ENCODE results near the gene RSPH9.

GRCh38 chr6:43648248-43648647 lies 3.4 kb downstream of the RSPH9 start:
- TF ChIP-seq CTCF (conservative IDR thresholded peaks at IDR 0.05; ENCODE audit: low read depth in 2 of 2) = no peak
- TF ChIP-seq EZH2 (IDR thresholded peaks at IDR 0.05; ENCODE audit: low read depth, unreplicated experiment) = no peak
- TF ChIP-seq REST (IDR thresholded peaks at IDR 0.05; ENCODE audit: unreplicated experiment) = no peak
- TF ChIP-seq ZNF331 (CRISPR knock-in tag; IDR thresholded peaks at IDR 0.05; ENCODE audit: low read depth) = no peak
- no peak for TF ChIP-seq NANOG (IDR thresholded peaks at IDR 0.05; ENCODE audit: borderline replicate concordance)
- no peak for TF ChIP-seq POLR2AphosphoS5 (IDR thresholded peaks at IDR 0.05; ENCODE audit: low read depth)
- no peak for TF ChIP-seq STAT1 (IDR thresholded peaks at IDR 0.05; ENCODE audit: unreplicated experiment)
- TF ChIP-seq EZH2phosphoT487 (IDR thresholded peaks at IDR 0.05; ENCODE audit: unreplicated experiment) = no peak
- no peak for TF ChIP-seq CREB1 (CRISPR knock-in tag; IDR thresholded peaks at IDR 0.05; ENCODE audit: low read depth)
- no peak for TF ChIP-seq JUNB (IDR thresholded peaks at IDR 0.05; ENCODE audit: unreplicated experiment)
- no peak for TF ChIP-seq ETS1 (IDR thresholded peaks at IDR 0.05)

All from GM23338 (cell line).